ENCODE results near the gene TSC22D4. TPM values are rescaled to one million over a fixed set of nuclear protein-coding genes. Genes with fewer than 3 reads are reported as not detected.

TSC22D4 gene
- total and polyA plus RNA-seq, 2 donors (not counting 1 experiment from before 2014, with no cell fraction given): 13.2 to 21.1 TPM

- TF ChIP-seq EZH2 (IDR thresholded peaks at IDR 0.05; ENCODE audit: low read length, missing control alignments) (no peak), CTCF (conservative IDR thresholded peaks at IDR 0.05 in 1 of 2, IDR thresholded peaks at IDR 0.05 in 1 of 2; ENCODE audit: low read depth in 1 of 2, low read length in 2 of 2) (no peak)
- no peak overlapping the region for H3K27ac ChIP-seq (ENCODE audit: insufficient read depth, low read length)
- peaks cover 13% of the 10 kb centered on the region for H3K79me2 ChIP-seq (ENCODE audit: control insufficient read depth, insufficient read depth, low read length)
- no peaks in the 10 kb centered on the region for H3K27me3 ChIP-seq (ENCODE audit: control insufficient read depth, insufficient read depth, low read length)
- no peak overlapping the region for H3K9ac ChIP-seq (ENCODE audit: insufficient read depth, low read length)
- peak overlapping the region; percentile 33 to 58 (median 45) for H3K4me3 ChIP-seq (replicated peaks in 1 of 4; ENCODE audit: control extremely low read depth in 1 of 4, insufficient read depth in 1 of 4, low read depth in 3 of 4, low read length in 4 of 4)
- peak overlapping the region; percentile 75 for H3K4me2 ChIP-seq (ENCODE audit: extremely low read depth, insufficient read depth, low read length)
- peak overlapping the region; percentile 37 for H2AFZ ChIP-seq (ENCODE audit: low read length)
- DNase-seq (ENCODE audit: low read depth in 2 of 2): no peak
- H3K36me3 ChIP-seq (ENCODE audit: control insufficient read depth, insufficient read depth, low read length): no peaks in the 10 kb centered on the region
- no peaks in the 10 kb centered on the region for H3K9me3 ChIP-seq (ENCODE audit: control insufficient read depth, insufficient read depth, low read depth, low read length)
- H3K4me1 ChIP-seq (ENCODE audit: control insufficient read depth, extremely low read depth, insufficient read depth, low read length): peaks cover 5% of the 10 kb centered on the region
- no peaks in the 10 kb centered on the region for H4K20me1 ChIP-seq (ENCODE audit: control insufficient read depth, extremely low read depth, insufficient read depth, low read length)
Measured at GRCh38 chr7:100482728-100483089, 3.7 kb upstream of the TSC22D4 start.

GRCh38 chr7:100481466-100481865, 2.5 kb upstream of the TSC22D4 start:
- TF ChIP-seq EZH2 (IDR thresholded peaks at IDR 0.05; ENCODE audit: low read length, missing control alignments) (no peak), CTCF (conservative IDR thresholded peaks at IDR 0.05 in 1 of 2, IDR thresholded peaks at IDR 0.05 in 1 of 2; ENCODE audit: low read depth in 1 of 2, low read length in 2 of 2) (no peak)

GRCh38 chr7:100477871-100478267, 1.1 kb downstream of the TSC22D4 start:
- peak overlapping the region; percentile 82 for H3K9ac ChIP-seq (ENCODE audit: insufficient read depth, low read length)
- TF ChIP-seq CTCF (conservative IDR thresholded peaks at IDR 0.05 in 1 of 2, IDR thresholded peaks at IDR 0.05 in 1 of 2; ENCODE audit: low read depth in 1 of 2, low read length in 2 of 2): no peak
- no peak for TF ChIP-seq EZH2 (IDR thresholded peaks at IDR 0.05; ENCODE audit: low read length, missing control alignments)
- peak overlapping the region; percentile 76 for H3K27ac ChIP-seq (ENCODE audit: insufficient read depth, low read length)
- H3K4me3 ChIP-seq (replicated peaks in 1 of 4; ENCODE audit: control extremely low read depth in 1 of 4, insufficient read depth in 1 of 4, low read depth in 3 of 4, low read length in 4 of 4): peak overlapping the region; percentile 93 to 95 (median 93)
- no peaks in the 10 kb centered on the region for H4K20me1 ChIP-seq (ENCODE audit: control insufficient read depth, extremely low read depth, insufficient read depth, low read length)
- no peaks in the 10 kb centered on the region for H3K9me3 ChIP-seq (ENCODE audit: control insufficient read depth, insufficient read depth, low read depth, low read length)
- H2AFZ ChIP-seq (ENCODE audit: low read length): no peak overlapping the region
- peaks cover 2% of the 10 kb centered on the region for H3K36me3 ChIP-seq (ENCODE audit: control insufficient read depth, insufficient read depth, low read length)
- H3K27me3 ChIP-seq (ENCODE audit: control insufficient read depth, insufficient read depth, low read length): no peaks in the 10 kb centered on the region
- H3K4me1 ChIP-seq (ENCODE audit: control insufficient read depth, extremely low read depth, insufficient read depth, low read length): peaks cover 12% of the 10 kb centered on the region
- peaks cover 42% of the 10 kb centered on the region for H3K79me2 ChIP-seq (ENCODE audit: control insufficient read depth, insufficient read depth, low read length)
- no peak for DNase-seq (ENCODE audit: low read depth in 2 of 2)
- peak overlapping the region; percentile 90 for H3K4me2 ChIP-seq (ENCODE audit: extremely low read depth, insufficient read depth, low read length)

More at GRCh38 chr7:100481466-100481865, 2.5 kb upstream of the TSC22D4 start:
- Histone ChIP-seq H2AFZ (ENCODE audit: low read length) (no peak overlapping the region), H3K4me3 (replicated peaks in 1 of 4; ENCODE audit: control extremely low read depth in 1 of 4, insufficient read depth in 1 of 4, low read depth in 3 of 4, low read length in 4 of 4) (no peak overlapping the region), H3K9me3 (ENCODE audit: control insufficient read depth, insufficient read depth, low read depth, low read length) (no peaks in the 10 kb centered on the region), H3K4me1 (ENCODE audit: control insufficient read depth, extremely low read depth, insufficient read depth, low read length) (peaks cover 7% of the 10 kb centered on the region), H3K27ac (ENCODE audit: insufficient read depth, low read length) (no peak overlapping the region), H3K36me3 (ENCODE audit: control insufficient read depth, insufficient read depth, low read length) (no peaks in the 10 kb centered on the region), H3K4me2 (ENCODE audit: extremely low read depth, insufficient read depth, low read length) (no peak overlapping the region), H3K27me3 (ENCODE audit: control insufficient read depth, insufficient read depth, low read length) (no peaks in the 10 kb centered on the region), H3K79me2 (ENCODE audit: control insufficient read depth, insufficient read depth, low read length) (peaks cover 25% of the 10 kb centered on the region), H3K9ac (ENCODE audit: insufficient read depth, low read length) (no peak overlapping the region), H4K20me1 (ENCODE audit: control insufficient read depth, extremely low read depth, insufficient read depth, low read length) (no peaks in the 10 kb centered on the region)
- DNase-seq (ENCODE audit: low read depth in 2 of 2): no peak

All from fibroblast of lung (primary cell).